Endometrium (tissue), 2 donors: ENCODE measurements around the gene PSKH1.

ENCODE experiments used
- FAIRE-seq: peaks from 2 replicates; lab custom pipeline; 2012; peaks lifted over from hg19 to GRCh38; lab: Jason Lieb, UNC
- donor health status: control.
- donor health status: control.

Gene PSKH1

GRCh38 chr16:67941469-67942199, 48.6 kb downstream of the PSKH1 start:
- FAIRE-seq: no peak

- FAIRE-seq: no peak
Measured at GRCh38 chr16:67942200-67942509, 49.1 kb downstream of the PSKH1 start.

GRCh38 chr16:67942510-67943255, 49.6 kb downstream of the PSKH1 start:
- no peak for FAIRE-seq

- no peak for FAIRE-seq
Measured at GRCh38 chr16:67943256-67943618, 50.2 kb downstream of the PSKH1 start.

- FAIRE-seq: no peak
Measured at GRCh38 chr16:67943619-67944504, 50.8 kb downstream of the PSKH1 start, which contains the start of gene LCAT. TSS of gene LCAT (minus strand) at chr16:67944120. CDS start at chr16:67944101, 19 bp downstream.

GRCh38 chr16:67944690-67945391, 51.8 kb downstream of the PSKH1 start:
- no peak for FAIRE-seq

- FAIRE-seq: no peak
Measured at GRCh38 chr16:67945392-67945933, 52.4 kb downstream of the PSKH1 start.

- FAIRE-seq: no peak
Measured at GRCh38 chr16:67946128-67946569, 53.1 kb downstream of the PSKH1 start.

- FAIRE-seq: no peak
Measured at GRCh38 chr16:67946966-67947558, 54.0 kb downstream of the PSKH1 start.

GRCh38 chr16:67948015-67948414, 55.0 kb downstream of the PSKH1 start:
- no peak for FAIRE-seq

GRCh38 chr16:67949645-67950044, 56.6 kb downstream of the PSKH1 start:
- no peak for FAIRE-seq

GRCh38 chr16:67950335-67950843, 57.3 kb downstream of the PSKH1 start:
- FAIRE-seq: no peak

GRCh38 chr16:67951485-67951884, 58.4 kb downstream of the PSKH1 start:
- no peak for FAIRE-seq

GRCh38 chr16:67953641-67954375, 60.8 kb downstream of the PSKH1 start:
- FAIRE-seq: no peak

- FAIRE-seq: no peak
Measured at GRCh38 chr16:67954421-67955196, 61.6 kb downstream of the PSKH1 start.

GRCh38 chr16:67957622-67958021, 64.6 kb downstream of the PSKH1 start:
- FAIRE-seq: no peak

GRCh38 chr16:67959536-67960329, 66.7 kb downstream of the PSKH1 start:
- FAIRE-seq: no peak

GRCh38 chr16:67961551-67961957, 68.5 kb downstream of the PSKH1 start:
- FAIRE-seq: no peak

- FAIRE-seq: no peak
Measured at GRCh38 chr16:67962135-67962534, 69.1 kb downstream of the PSKH1 start.
